Measurements from ENCODE around the gene HLA-DRB1.

- TF ChIP-seq CTCF (conservative IDR thresholded peaks at IDR 0.05; ENCODE audit: low read length) (no peak), EZH2phosphoT487 (IDR thresholded peaks at IDR 0.05; ENCODE audit: borderline replicate concordance, low read depth, low read length) (no peak)
Measured at GRCh38 chr6:32614366-32615081, 24.9 kb upstream of the HLA-DRB1 start.
